HepG2 (cell line): Measurements from ENCODE around the gene NPC1. TPM values are rescaled to one million over a fixed set of nuclear protein-coding genes. Genes with fewer than 3 reads are reported as not detected.

Experiments
- ATAC-seq: fragments of 200-7000 bp; cut with Tn5 transposase; 3 replicates; pipeline ENCODE4 v1.9.1; 2020; ENCODE audit warnings: mild to moderate bottlenecking, moderate library complexity
- BruUV-seq: library from RNA; stranded (reverse); fragments of 400-500 nt; replicated peaks from 2 replicates; lab custom pipeline; 2021; lab: Mats Ljungman, UMichigan
- CTCF ChIA-PET: fragments of 300-600 bp; formaldehyde crosslinking; extraction: SDS; loops from one replicate; lab custom pipeline; 2021; ENCODE audit warnings: low total read pairs, inconsistent platforms, low intra/inter-chr PET ratio; lab: Yijun Ruan, JAX
- POLR2A ChIA-PET: fragments of 350-600 bp; sonication (Branson Sonifier 250); formaldehyde crosslinking; loops from one replicate; lab custom pipeline; 2020; ENCODE audit warnings: antibody characterized with exemption, inconsistent platforms; lab: Yijun Ruan, JAX
- DNase-seq: peaks from one replicate; pipeline ENCODE4 v3.0.0-alpha.2; 2015; ENCODE audit warnings: low spot score
- FAIRE-seq: peaks from 3 replicates; lab custom pipeline; 2011; peaks lifted over from hg19 to GRCh38; lab: Jason Lieb, UNC
- H2AFZ ChIP-seq: one replicate; pipeline ENCODE4 v1.6.1; 2011; ENCODE audit warnings: low read length, inconsistent platforms
- H3K27ac ChIP-seq: fragments of 300-600 bp; 3 replicates; pipeline ENCODE4 v1.8.0; 2011; ENCODE audit warnings: mixed run types, mild to moderate bottlenecking, mixed read lengths, low read length, inconsistent platforms; ENCODE audit not compliant: insufficient read depth; ENCODE audit errors: extremely low read length
- H3K27me3 ChIP-seq, 2 experiments: fragments of 200-600 bp in 1 of 2; 2 replicates in 1 of 2; 3 replicates in 1 of 2; pipeline versions ENCODE4 v1.6.0 to v1.8.0; 2011; ENCODE audit warnings: low read length in 2 of 2, mild to moderate bottlenecking in 2 of 2, moderate library complexity in 2 of 2, inconsistent platforms in 1 of 2; ENCODE audit not compliant: insufficient read depth in 2 of 2, control insufficient read depth in 1 of 2
- H3K36me3 ChIP-seq, 2 experiments: fragments of 200-600 bp in 1 of 2; replicated peaks in 1 of 2; 2 replicates in 1 of 2; 3 replicates in 1 of 2; pipeline versions ENCODE4 v1.5.1 to v1.8.0; 2011; ENCODE audit warnings: low read length in 2 of 2, inconsistent platforms in 1 of 2; ENCODE audit not compliant: insufficient read depth in 2 of 2, control insufficient read depth in 1 of 2
- H3K4me1 ChIP-seq: 2 replicates; pipeline ENCODE4 v1.5.1; 2012; ENCODE audit warnings: low read length, inconsistent platforms; ENCODE audit not compliant: insufficient read depth
- H3K4me2 ChIP-seq: 2 replicates; pipeline ENCODE4 v1.6.0; 2011; ENCODE audit warnings: low read depth, low read length, inconsistent platforms
- H3K4me3 ChIP-seq, 3 experiments: fragments of 200-600 bp in 1 of 3; sonication (generic), shearing (Covaris generic) in 1 of 3; replicated peaks in 1 of 3; 2 replicates each; pipeline ENCODE4 v1.5.1; 2011 to 2016; ENCODE audit warnings: low read length in 3 of 3, inconsistent platforms in 2 of 3, low read depth in 2 of 3, mild to moderate bottlenecking in 2 of 3, control low read depth in 1 of 3, mixed read lengths in 1 of 3; ENCODE audit not compliant: insufficient read depth in 1 of 3
- H3K79me2 ChIP-seq: one replicate; pipeline ENCODE4 v1.6.1; 2011; ENCODE audit warnings: low read length, inconsistent platforms; ENCODE audit not compliant: insufficient read depth
- H3K9ac ChIP-seq: 2 replicates; pipeline ENCODE4 v1.6.0; 2011; ENCODE audit warnings: mild to moderate bottlenecking, low read depth, low read length, inconsistent platforms; ENCODE audit not compliant: insufficient read depth
- H3K9me3 ChIP-seq: 2 replicates; pipeline ENCODE4 v1.5.1; 2012; ENCODE audit warnings: mild to moderate bottlenecking, low read length
- H4K20me1 ChIP-seq: 2 replicates; pipeline ENCODE4 v1.6.0; 2011; ENCODE audit warnings: inconsistent platforms, mild to moderate bottlenecking, low read length, moderate library complexity; ENCODE audit not compliant: insufficient read depth
- ELF4 ChIP-seq: sonication (generic); formaldehyde crosslinking; IDR thresholded peaks from 2 replicates; pipeline ENCODE4 v1.5.0; 2020; ENCODE audit warnings: missing genetic modification reagents, mild to moderate bottlenecking, moderate library complexity, borderline replicate concordance
- HMGA1 ChIP-seq: sonication (generic); formaldehyde crosslinking; conservative IDR thresholded peaks from 2 replicates; pipeline ENCODE4 v1.4.0; 2020; ENCODE audit warnings: missing genetic modification reagents
- PAF1 ChIP-seq: IDR thresholded peaks from 2 replicates; pipeline ENCODE4 v1.6.1; 2016; ENCODE audit warnings: missing genetic modification reagents, missing compliant biosample characterization
- REXO4 ChIP-seq: sonication (generic); formaldehyde crosslinking; IDR thresholded peaks from 2 replicates; pipeline ENCODE4 v1.8.0; 2022; ENCODE audit warnings: missing genetic modification reagents, mild to moderate bottlenecking, borderline replicate concordance
- SOX13 ChIP-seq, 3 experiments: fragments of 450-650 bp in 1 of 3; sonication (generic) in 1 of 3; formaldehyde crosslinking in 1 of 3; IDR thresholded peaks in 2 of 3; conservative IDR thresholded peaks in 1 of 3; 2 replicates each; pipeline versions ENCODE4 v1.5.0 to v1.6.1; 2016 to 2020; ENCODE audit warnings: antibody characterized with exemption in 1 of 3, mild to moderate bottlenecking in 1 of 3, missing compliant biosample characterization in 1 of 3, missing genetic modification reagents in 1 of 3, moderate library complexity in 1 of 3
- SP1 ChIP-seq, 2 experiments: fragments of 450-650 bp in 1 of 2; sonication (generic) in 1 of 2; formaldehyde crosslinking in 1 of 2; IDR thresholded peaks; 2 replicates each; pipeline versions ENCODE4 v1.4.0 to v1.6.1; 2016 to 2020; ENCODE audit warnings: missing genetic modification reagents in 1 of 2
- ZNF296 ChIP-seq: sonication (generic); formaldehyde crosslinking; conservative IDR thresholded peaks from 2 replicates; pipeline ENCODE4 v1.5.0; 2020; ENCODE audit warnings: mild to moderate bottlenecking, missing genetic modification reagents
- ZNF616 ChIP-seq: sonication (generic); formaldehyde crosslinking; IDR thresholded peaks from 2 replicates; pipeline ENCODE4 v1.5.0; 2020; ENCODE audit warnings: low read depth, mild to moderate bottlenecking, missing genetic modification reagents
- ZNF674 ChIP-seq: sonication (generic); formaldehyde crosslinking; IDR thresholded peaks from 2 replicates; pipeline ENCODE4 v1.5.0; 2020; ENCODE audit warnings: low read depth, mild to moderate bottlenecking, missing genetic modification reagents
- ZNF678 ChIP-seq: sonication (generic); formaldehyde crosslinking; IDR thresholded peaks from 2 replicates; pipeline ENCODE4 v1.4.0; 2020; ENCODE audit warnings: mild to moderate bottlenecking, missing genetic modification reagents
- ZSCAN30 ChIP-seq: sonication (generic); formaldehyde crosslinking; IDR thresholded peaks from 2 replicates; pipeline ENCODE4 v1.5.0; 2020; ENCODE audit warnings: mild to moderate bottlenecking, missing genetic modification reagents
- WGBS: methylation state at CpG from one replicate; pipeline ENCODE4 v1.1.6; 2017; ENCODE audit warnings: low lambda C conversion rate; 5-methylcytosine and 5-hydroxymethylcytosine counted together
- in situ Hi-C: cut with HindIII; loops from 2 replicates; pipeline ENCODE4 v1.10.0; 2017; ENCODE audit warnings: low pct_unique_long_range_greater_than_20kb; ENCODE audit not compliant: extremely low pct_ligation_motif_present
- intact Hi-C: fragments of 100-400 bp; cut with micrococcal nuclease; formaldehyde crosslinking; loops from one replicate; pipeline ENCODE4 v1.10.0; 2022; ENCODE audit not compliant: unreplicated experiment
- polyA plus RNA-seq, 8 experiments: library from polyadenylated mRNA; depleted of rRNA in 3 of 8; stranded (reverse) in 7 of 8; unstranded in 1 of 8; fragments of >200 nt; fragmentation: Illumina TruSeq in 4 of 8; extraction: Trizol in 4 of 8; gene quantifications; 2 replicates each; pipeline versions ENCODE4 v1.2.1 to v1.2.3, GENCODE V29; 2011 to 2016; ENCODE audit warnings: low read depth in 4 of 8, missing spikeins in 1 of 8, mixed read lengths in 1 of 8; ENCODE audit not compliant: insufficient read depth in 1 of 8
- total RNA-seq, 5 experiments: library from RNA; depleted of rRNA; stranded (reverse); fragments of >200 nt; fragmentation: Illumina TruSeq; extraction: Trizol; gene quantifications; 2 replicates each; pipeline ENCODE4 v1.2.3, GENCODE V29; 2016; ENCODE audit warnings: low read depth in 1 of 5
- TF ChIP-seq, protein P1 (sequence below): sonication (generic); formaldehyde crosslinking; IDR thresholded peaks from 2 replicates; pipeline ENCODE4 v1.4.0; 2020; ENCODE audit warnings: mild to moderate bottlenecking, low read depth, missing genetic modification reagents
- TF ChIP-seq, protein P2 (sequence below): sonication (generic); formaldehyde crosslinking; IDR thresholded peaks from 2 replicates; pipeline ENCODE4 v1.4.0; 2020; ENCODE audit warnings: missing genetic modification reagents, borderline replicate concordance
- TF ChIP-seq, protein P3 (sequence below): sonication (generic); formaldehyde crosslinking; IDR thresholded peaks from 2 replicates; pipeline ENCODE4 v1.8.0; 2022; ENCODE audit warnings: low read depth, missing genetic modification reagents

Gene NPC1
- total and polyA plus RNA-seq, 2 of the 13 experiments (the other 11 are each of a cell fraction or from before 2014, with no cell fraction given): 46.5 to 114 TPM

DNA sequence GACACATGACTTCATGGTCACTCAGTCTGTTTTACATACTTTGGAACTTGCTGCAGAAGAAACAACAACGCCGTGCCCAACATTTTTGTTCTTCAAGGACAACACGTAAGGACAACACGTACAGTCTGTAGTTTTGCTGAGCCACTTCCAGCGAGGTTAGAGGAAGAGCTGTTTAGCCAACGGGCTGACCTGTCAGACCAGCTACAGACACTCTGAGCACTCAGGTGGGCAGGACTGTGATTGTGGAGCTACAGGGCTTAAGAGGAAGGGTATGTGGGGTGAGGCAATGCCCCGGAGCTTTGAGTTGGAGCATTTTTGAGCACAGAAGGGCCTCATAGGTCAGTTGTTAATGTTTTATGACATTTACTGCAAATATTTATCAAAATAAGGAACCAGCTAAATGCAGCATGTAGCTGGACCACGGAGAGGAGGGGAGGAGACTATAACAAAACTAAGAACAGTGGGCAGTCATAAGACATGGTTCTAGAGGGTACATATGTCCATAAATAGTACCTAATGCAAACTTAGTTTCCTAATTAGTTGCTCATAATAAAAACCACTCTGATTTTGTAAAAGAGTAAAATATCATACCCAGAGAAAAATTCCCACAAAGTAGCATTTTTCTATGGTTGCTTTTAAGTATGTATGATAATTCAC is 26.3 kb upstream of the NPC1 start:
- DNase-seq: no peak
- Histone ChIP-seq H3K4me1 (peaks cover 39% of the 10 kb centered on the region), H3K36me3 (no peaks in the 10 kb centered on the region), H2AFZ (peak overlapping the region; percentile 63), H3K9me3 (no peaks in the 10 kb centered on the region), H3K9ac (no peak overlapping the region), H3K4me2 (peak overlapping the region; percentile 43), H4K20me1 (no peaks in the 10 kb centered on the region), H3K4me3 (no peak overlapping the region), H3K27ac (no peak overlapping the region), H3K79me2 (no peaks in the 10 kb centered on the region), H3K27me3 (no peaks in the 10 kb centered on the region)
- intact Hi-C loops (no loop called here), in situ Hi-C loops (no loop called here)
- FAIRE-seq: no peak
- peak; percentile 84 for ATAC-seq
- POLR2A ChIA-PET: interaction anchor here (0.6 to 1.0 kb wide), 2 partner anchors 25 to 330 kb away, joined by 3 to 5 read pairs; no protein-coding TSS in a partner anchor
- TF ChIP-seq ZSCAN30 (CRISPR knock-in tag): no peak
- no peak for TF ChIP-seq HMGA1
- no peak for TF ChIP-seq SOX13 (IDR thresholded peaks at IDR 0.05)
- TF ChIP-seq SOX13 (CRISPR knock-in tag; conservative IDR thresholded peaks at IDR 0.05 in 1 of 2, IDR thresholded peaks at IDR 0.05 in 1 of 2): no peak
- no peak for TF ChIP-seq REXO4 (CRISPR knock-in tag)
- TF ChIP-seq ZNF674 (CRISPR knock-in tag): no peak
- no peak for TF ChIP-seq ELF4 (CRISPR knock-in tag)
- TF ChIP-seq, protein P1, sequence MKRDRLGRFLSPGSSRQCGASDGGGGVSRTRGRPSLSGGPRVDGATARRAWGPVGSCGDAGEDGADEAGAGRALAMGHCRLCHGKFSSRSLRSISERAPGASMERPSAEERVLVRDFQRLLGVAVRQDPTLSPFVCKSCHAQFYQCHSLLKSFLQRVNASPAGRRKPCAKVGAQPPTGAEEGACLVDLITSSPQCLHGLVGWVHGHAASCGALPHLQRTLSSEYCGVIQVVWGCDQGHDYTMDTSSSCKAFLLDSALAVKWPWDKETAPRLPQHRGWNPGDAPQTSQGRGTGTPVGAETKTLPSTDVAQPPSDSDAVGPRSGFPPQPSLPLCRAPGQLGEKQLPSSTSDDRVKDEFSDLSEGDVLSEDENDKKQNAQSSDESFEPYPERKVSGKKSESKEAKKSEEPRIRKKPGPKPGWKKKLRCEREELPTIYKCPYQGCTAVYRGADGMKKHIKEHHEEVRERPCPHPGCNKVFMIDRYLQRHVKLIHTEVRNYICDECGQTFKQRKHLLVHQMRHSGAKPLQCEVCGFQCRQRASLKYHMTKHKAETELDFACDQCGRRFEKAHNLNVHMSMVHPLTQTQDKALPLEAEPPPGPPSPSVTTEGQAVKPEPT (CRISPR knock-in tag): no peak
- TF ChIP-seq, protein P2, sequence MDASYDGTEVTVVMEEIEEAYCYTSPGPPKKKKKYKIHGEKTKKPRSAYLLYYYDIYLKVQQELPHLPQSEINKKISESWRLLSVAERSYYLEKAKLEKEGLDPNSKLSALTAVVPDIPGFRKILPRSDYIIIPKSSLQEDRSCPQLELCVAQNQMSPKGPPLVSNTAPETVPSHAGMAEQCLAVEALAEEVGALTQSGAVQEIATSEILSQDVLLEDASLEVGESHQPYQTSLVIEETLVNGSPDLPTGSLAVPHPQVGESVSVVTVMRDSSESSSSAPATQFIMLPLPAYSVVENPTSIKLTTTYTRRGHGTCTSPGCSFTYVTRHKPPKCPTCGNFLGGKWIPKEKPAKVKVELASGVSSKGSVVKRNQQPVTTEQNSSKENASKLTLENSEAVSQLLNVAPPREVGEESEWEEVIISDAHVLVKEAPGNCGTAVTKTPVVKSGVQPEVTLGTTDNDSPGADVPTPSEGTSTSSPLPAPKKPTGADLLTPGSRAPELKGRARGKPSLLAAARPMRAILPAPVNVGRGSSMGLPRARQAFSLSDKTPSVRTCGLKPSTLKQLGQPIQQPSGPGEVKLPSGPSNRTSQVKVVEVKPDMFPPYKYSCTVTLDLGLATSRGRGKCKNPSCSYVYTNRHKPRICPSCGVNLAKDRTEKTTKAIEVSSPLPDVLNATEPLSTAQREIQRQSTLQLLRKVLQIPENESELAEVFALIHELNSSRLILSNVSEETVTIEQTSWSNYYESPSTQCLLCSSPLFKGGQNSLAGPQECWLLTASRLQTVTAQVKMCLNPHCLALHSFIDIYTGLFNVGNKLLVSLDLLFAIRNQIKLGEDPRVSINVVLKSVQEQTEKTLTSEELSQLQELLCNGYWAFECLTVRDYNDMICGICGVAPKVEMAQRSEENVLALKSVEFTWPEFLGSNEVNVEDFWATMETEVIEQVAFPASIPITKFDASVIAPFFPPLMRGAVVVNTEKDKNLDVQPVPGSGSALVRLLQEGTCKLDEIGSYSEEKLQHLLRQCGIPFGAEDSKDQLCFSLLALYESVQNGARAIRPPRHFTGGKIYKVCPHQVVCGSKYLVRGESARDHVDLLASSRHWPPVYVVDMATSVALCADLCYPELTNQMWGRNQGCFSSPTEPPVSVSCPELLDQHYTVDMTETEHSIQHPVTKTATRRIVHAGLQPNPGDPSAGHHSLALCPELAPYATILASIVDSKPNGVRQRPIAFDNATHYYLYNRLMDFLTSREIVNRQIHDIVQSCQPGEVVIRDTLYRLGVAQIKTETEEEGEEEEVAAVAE: no peak
- TF ChIP-seq, protein P3, sequence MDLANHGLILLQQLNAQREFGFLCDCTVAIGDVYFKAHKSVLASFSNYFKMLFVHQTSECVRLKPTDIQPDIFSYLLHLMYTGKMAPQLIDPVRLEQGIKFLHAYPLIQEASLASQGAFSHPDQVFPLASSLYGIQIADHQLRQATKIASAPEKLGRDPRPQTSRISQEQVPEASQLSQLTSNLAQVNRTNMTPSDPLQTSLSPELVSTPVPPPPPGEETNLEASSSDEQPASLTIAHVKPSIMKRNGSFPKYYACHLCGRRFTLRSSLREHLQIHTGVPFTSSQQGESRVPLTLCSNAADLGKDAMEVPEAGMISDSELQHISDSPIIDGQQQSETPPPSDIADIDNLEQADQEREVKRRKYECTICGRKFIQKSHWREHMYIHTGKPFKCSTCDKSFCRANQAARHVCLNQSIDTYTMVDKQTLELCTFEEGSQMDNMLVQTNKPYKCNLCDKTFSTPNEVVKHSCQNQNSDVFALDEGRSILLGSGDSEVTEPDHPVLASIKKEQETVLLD (CRISPR knock-in tag): no peak
- no peak for TF ChIP-seq ZNF296 (CRISPR knock-in tag)
- no peak for TF ChIP-seq SP1 (IDR thresholded peaks at IDR 0.05)
- no peak for TF ChIP-seq SP1 (CRISPR knock-in tag; IDR thresholded peaks at IDR 0.05)
- no peak for TF ChIP-seq ZNF616 (CRISPR knock-in tag)
- no peak for TF ChIP-seq PAF1 (CRISPR knock-in tag)
- TF ChIP-seq ZNF678 (CRISPR knock-in tag): no peak
- no TSS peak for BruUV-seq
- CTCF ChIA-PET: no interaction called here
- WGBS: 2% methylated on average over 7 of the region's 8 CpGs
